Adrenal gland (tissue), 12 donors: ENCODE data around the gene ATP4B. TPM values are rescaled to one million over a fixed set of nuclear protein-coding genes. Genes with fewer than 3 reads are reported as not detected.

ENCODE experiments used
- DNase-seq, 7 donors: peaks; one replicate each; pipeline ENCODE4 v3.0.0-alpha.2; 2019 to 2020
- H3K27ac ChIP-seq, 5 donors: fragments of 200-600 bp; sonication (generic) in 4 of 5; 1 replicate in 3 of 5; 2 replicates in 2 of 5; pipeline versions ENCODE4 v1.5.1 to v1.8.0; 2016 to 2020; ENCODE audit warnings: mild to moderate bottlenecking in 1 of 5
- H3K27me3 ChIP-seq: fragments of 200-600 bp; 2 replicates; pipeline ENCODE4 v1.8.0; 2021
- H3K36me3 ChIP-seq, 2 donors: fragments of 200-600 bp; replicated peaks in 1 of 2; 1 replicate in 1 of 2; 2 replicates in 1 of 2; pipeline versions ENCODE4 v1.5.1 to v1.8.0; 2018 to 2022
- H3K4me1 ChIP-seq, 2 donors: fragments of 200-600 bp; replicated peaks in 1 of 2; 1 replicate in 1 of 2; 2 replicates in 1 of 2; pipeline versions ENCODE4 v1.5.1 to v1.8.0; 2018 to 2021
- H3K4me3 ChIP-seq, 4 donors: fragments of 200-600 bp; sonication (generic) in 3 of 4; one replicate each; pipeline ENCODE4 v1.5.1; 2016 to 2018
- H3K9me3 ChIP-seq, 3 donors: fragments of 200-600 bp; sonication (generic) in 1 of 3; replicated peaks in 1 of 3; 1 replicate in 2 of 3; 2 replicates in 1 of 3; pipeline versions ENCODE4 v1.5.1 to v1.8.0; 2016 to 2021
- CTCF ChIP-seq, 6 experiments: fragments of 450-650 bp in 4 of 6; fragments of 200-600 bp in 2 of 6; sonication (generic) in 1 of 6; IDR thresholded peaks; 1 replicate in 5 of 6; 2 replicates in 1 of 6; pipeline versions ENCODE4 v1.5.1 to v1.8.0; 2016 to 2021; ENCODE audit warnings: antibody characterized with exemption in 6 of 6, mild to moderate bottlenecking in 2 of 6, moderate library complexity in 1 of 6
- POLR2A ChIP-seq, 2 donors: fragments of 450-650 bp; IDR thresholded peaks; one replicate each; pipeline ENCODE4 v1.6.1; 2017; ENCODE audit warnings: antibody characterized with exemption in 2 of 2, mild to moderate bottlenecking in 2 of 2, moderate library complexity in 1 of 2
- WGBS, 4 donors: extraction: QIAGEN DNeasy Blood & Tissue Kit in 2 of 4; methylation state at CpG; one replicate each; pipeline versions ENCODE4 v1.1.5 to v1.1.7; 2013 to 2017; 5-methylcytosine and 5-hydroxymethylcytosine counted together
- intact Hi-C, 2 donors: fragments of 100-400 bp; cut with DNase I; formaldehyde crosslinking; loops; one replicate each; pipeline versions ENCODE4 v1.14.1 to v1.15.0; 2022 to 2023
- polyA plus RNA-seq, 3 donors: library from polyadenylated mRNA; stranded (reverse); fragments of 200-250 nt in 2 of 3; fragments of 350-450 nt in 1 of 3; fragmentation: Illumina TruSeq in 1 of 3; extraction: RNeasy Lipid Tissue Mini Kit (QIAGEN cat#74804) in 1 of 3; gene quantifications; one replicate each; pipeline ENCODE4 v1.2.3, GENCODE V29; 2013 to 2014
- total RNA-seq, 9 donors: library from RNA; depleted of rRNA in 4 of 9; stranded (reverse); fragments of >200 nt in 4 of 9; fragments of 120-200 nt in 1 of 9; fragmentation: NEBNext Ultra II Directional in 1 of 9; extraction: Animal tissue kit (Norgen Biotek cat#: 25700) in 1 of 9; gene quantifications; one replicate each; pipeline versions ENCODE4 v1.1.0 to v1.2.4, GENCODE V29; 2013 to 2023
- donor health status: healthy with polysubstance abuse.
- donor health status: Bipolar disorder and iron deficiency.
- donor health status: DM: yes; HTN: yes; CAD: no.
- donor health status: DM: no; HTN: no; CAD: no.
- donor health status: DM: no; HTN: no; CAD: no.
- donor health status: DM: yes; HTN: yes; CAD: no.

ATP4B gene
- total and polyA plus RNA-seq, 12 donors, result 0.17 TPM; not detected in 11

GRCh38 chr13:113632706-113633484 is 25.1 kb downstream of the ATP4B start:
- Histone ChIP-seq H3K4me3 (no peak overlapping the region), H3K27ac (no peak overlapping the region), H3K36me3 (peaks cover 0 to 59% of the 10 kb centered on the region in 2 donors), H3K27me3 (no peaks in the 10 kb centered on the region), H3K9me3 (no peaks in the 10 kb centered on the region), H3K4me1 (no peaks in the 10 kb centered on the region)
- intact Hi-C loops, result no loop called here
- WGBS, 4 donors, result 95 to 97% (median 96%) methylated on average over 32 to 38 of the region's 38 CpGs
- DNase-seq, result no peak
- no peak for TF ChIP-seq CTCF (IDR thresholded peaks at IDR 0.05)
- no peak for TF ChIP-seq POLR2A (IDR thresholded peaks at IDR 0.05)

DNA sequence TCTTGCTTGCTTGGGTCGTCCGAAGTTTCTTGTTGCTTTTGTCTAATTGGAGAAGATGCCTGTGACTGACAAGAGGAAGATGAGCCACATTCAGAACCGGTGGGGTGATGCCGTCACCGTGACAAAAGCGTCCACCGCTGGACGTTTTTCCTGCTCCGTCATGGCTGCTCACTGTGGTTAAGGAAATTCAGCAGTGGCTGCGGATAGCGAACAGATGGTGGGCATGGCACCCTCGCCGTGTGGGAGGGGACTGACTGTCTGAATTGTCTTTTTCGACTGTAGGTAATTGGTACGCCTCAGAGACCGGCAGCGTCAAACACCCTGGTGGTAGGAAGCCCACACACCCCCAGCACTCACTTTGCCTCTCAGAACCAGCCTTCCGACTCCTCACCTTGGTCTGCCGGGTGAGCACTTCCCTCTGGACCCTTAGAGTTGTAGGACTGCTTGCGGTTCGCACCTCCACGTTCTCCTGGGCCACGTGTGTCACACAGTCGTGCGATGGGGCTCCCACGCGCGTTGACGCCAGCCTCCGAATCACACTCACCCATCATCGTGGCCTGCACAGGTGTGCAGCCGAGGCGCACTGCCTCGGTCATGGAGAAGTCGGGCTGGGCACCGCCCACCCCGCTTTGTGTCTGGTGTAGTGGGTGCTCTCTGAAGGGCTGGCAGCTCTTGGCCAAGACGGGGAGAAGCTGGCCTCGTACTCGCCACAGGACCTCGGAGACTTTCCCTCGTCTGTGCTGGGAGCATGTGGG is 26.5 kb downstream of the ATP4B start:
- TF ChIP-seq CTCF (IDR thresholded peaks at IDR 0.05), result no peak
- no peak for TF ChIP-seq POLR2A (IDR thresholded peaks at IDR 0.05)
- no peak overlapping the region for H3K27ac ChIP-seq
- H3K27me3 ChIP-seq, result no peaks in the 10 kb centered on the region
- WGBS, 4 donors, result 95 to 97% (median 96%) methylated on average over 31 to 42 of the region's 42 CpGs
- no peak overlapping the region for H3K4me3 ChIP-seq
- intact Hi-C loops, result no loop called here
- DNase-seq, result no peak
- H3K4me1 ChIP-seq, result no peaks in the 10 kb centered on the region
- H3K9me3 ChIP-seq, result no peaks in the 10 kb centered on the region
- peaks cover 0 to 45% of the 10 kb centered on the region in 2 donors for H3K36me3 ChIP-seq

DNA sequence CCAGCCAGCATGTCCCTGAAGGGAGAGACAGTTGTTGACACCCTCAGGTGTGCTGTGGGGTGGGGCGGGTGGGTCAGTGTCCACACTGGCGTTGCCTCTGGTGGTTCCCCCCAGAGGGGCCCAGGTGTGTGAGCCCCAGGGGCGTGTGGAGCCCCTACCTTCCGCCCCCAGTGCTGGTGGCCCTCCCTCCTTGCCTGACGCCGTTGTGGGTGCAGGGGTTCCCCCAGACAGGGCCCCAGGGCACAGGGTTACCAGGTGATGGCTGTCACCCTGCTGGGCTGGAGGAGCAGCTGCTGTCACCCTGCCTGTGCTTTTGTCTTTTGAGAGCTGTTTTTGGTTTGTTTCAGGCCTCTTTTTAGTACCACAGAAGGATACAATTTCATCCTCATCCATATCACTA is 27.2 kb downstream of the ATP4B start:
- intact Hi-C loops, result no loop called here
- DNase-seq, result no peak
- H3K4me1 ChIP-seq, result no peaks in the 10 kb centered on the region

More for the DNA sequence above, 27.2 kb downstream of the ATP4B start:
- TF ChIP-seq CTCF (IDR thresholded peaks at IDR 0.05) (no peak), POLR2A (IDR thresholded peaks at IDR 0.05) (no peak)
- WGBS, 4 donors, result 84 to 94% (median 92%) methylated on average over 6 of the region's 6 CpGs; no CpG with 5 or more reads in 1 of the 4 donors
- Histone ChIP-seq H3K9me3 (no peaks in the 10 kb centered on the region), H3K27me3 (no peaks in the 10 kb centered on the region), H3K36me3 (peaks cover 0 to 38% of the 10 kb centered on the region in 2 donors), H3K27ac (no peak overlapping the region), H3K4me3 (no peak overlapping the region)
